Thyroid gland (tissue), 4 donors: ENCODE results near the gene GET4.

Experiments used
- POLR2A ChIP-seq, 2 donors: fragments of 450-650 bp; IDR thresholded peaks; one replicate each; pipeline ENCODE4 v1.6.1; 2017; ENCODE audit warnings: antibody characterized with exemption in 2 of 2, mild to moderate bottlenecking in 2 of 2, moderate library complexity in 1 of 2
- TF ChIP-seq, protein P1 (sequence below), 6 experiments: fragments of 200-600 bp in 3 of 6; fragments of 450-650 bp in 3 of 6; sonication (generic) in 3 of 6; IDR thresholded peaks; one replicate each; pipeline ENCODE4 v1.5.1; 2016 to 2019; ENCODE audit warnings: antibody characterized with exemption in 6 of 6, mild to moderate bottlenecking in 2 of 6, inconsistent platforms in 1 of 6, moderate library complexity in 1 of 6

DNA sequence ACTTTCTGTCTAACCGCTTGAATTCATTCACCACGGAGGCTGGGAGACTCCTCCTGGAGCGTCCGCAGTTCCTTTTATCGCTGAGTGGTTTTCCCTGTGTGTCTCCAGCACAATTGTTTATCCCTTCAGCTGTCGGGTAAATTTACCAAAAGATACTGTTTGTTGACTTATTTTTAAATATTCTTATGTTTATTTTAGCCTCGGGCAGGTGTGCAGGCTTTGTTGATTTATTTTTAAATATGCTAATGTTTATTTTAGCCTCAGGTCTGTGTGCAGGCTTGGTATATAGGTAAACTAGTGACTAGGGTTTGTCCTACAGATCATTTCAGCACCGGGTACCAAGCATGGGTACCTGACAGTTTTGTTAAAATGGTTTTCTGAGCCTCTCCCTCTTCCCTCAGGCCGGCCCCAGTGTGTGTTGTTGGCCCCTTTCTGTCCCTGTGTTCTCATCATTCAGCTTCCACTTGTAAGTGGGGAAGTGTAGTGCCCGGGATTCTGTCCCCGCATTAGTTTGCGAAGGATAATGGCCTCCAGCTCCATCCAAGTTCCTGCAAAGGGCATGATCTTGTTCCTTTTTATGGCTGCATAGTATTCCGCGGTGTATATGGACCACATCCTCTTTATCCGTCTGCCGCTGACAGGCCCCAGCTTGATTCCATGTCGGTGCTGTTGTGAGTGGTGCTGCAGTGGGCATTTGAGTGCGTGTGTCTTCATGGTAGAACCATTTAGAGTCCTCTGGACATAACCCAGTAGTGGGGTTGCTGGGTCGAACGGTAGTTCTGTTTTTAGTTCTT is 5.3 kb downstream of the GET4 start:
- TF ChIP-seq, protein P1, sequence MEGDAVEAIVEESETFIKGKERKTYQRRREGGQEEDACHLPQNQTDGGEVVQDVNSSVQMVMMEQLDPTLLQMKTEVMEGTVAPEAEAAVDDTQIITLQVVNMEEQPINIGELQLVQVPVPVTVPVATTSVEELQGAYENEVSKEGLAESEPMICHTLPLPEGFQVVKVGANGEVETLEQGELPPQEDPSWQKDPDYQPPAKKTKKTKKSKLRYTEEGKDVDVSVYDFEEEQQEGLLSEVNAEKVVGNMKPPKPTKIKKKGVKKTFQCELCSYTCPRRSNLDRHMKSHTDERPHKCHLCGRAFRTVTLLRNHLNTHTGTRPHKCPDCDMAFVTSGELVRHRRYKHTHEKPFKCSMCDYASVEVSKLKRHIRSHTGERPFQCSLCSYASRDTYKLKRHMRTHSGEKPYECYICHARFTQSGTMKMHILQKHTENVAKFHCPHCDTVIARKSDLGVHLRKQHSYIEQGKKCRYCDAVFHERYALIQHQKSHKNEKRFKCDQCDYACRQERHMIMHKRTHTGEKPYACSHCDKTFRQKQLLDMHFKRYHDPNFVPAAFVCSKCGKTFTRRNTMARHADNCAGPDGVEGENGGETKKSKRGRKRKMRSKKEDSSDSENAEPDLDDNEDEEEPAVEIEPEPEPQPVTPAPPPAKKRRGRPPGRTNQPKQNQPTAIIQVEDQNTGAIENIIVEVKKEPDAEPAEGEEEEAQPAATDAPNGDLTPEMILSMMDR (IDR thresholded peaks at IDR 0.05): no peak
- TF ChIP-seq POLR2A (IDR thresholded peaks at IDR 0.05): no peak
